B cell (primary cell): ENCODE results near the gene CFAP157. TPM values are rescaled to one million over a fixed set of nuclear protein-coding genes. Genes with fewer than 3 reads are reported as not detected.

Source experiments
- ATAC-seq: fragments of 200-7000 bp; cut with Tn5 transposase; one replicate; pipeline ENCODE4 v1.10.0; 2021; ENCODE audit warnings: low read depth, mild to moderate bottlenecking, moderate number of reproducible peaks, moderate library complexity
- CTCF ChIA-PET: fragments of 350-600 bp; sonication (Branson Sonifier 250); formaldehyde crosslinking; loops from one replicate; lab custom pipeline; 2021; ENCODE audit warnings: antibody characterized with exemption, inconsistent platforms; lab: Charles Lee
- POLR2A ChIA-PET: fragments of 350-600 bp; sonication (Branson Sonifier 250); formaldehyde crosslinking; loops from one replicate; lab custom pipeline; 2021; ENCODE audit warnings: antibody characterized with exemption; lab: Charles Lee
- DNase-seq: peaks from one replicate; pipeline ENCODE4 v3.0.0; 2013
- H2AFZ ChIP-seq: 2 replicates; pipeline ENCODE4 v1.6.1; 2012; ENCODE audit warnings: mild to moderate bottlenecking, low read depth, low read length; ENCODE audit not compliant: insufficient read depth, poor library complexity, severe bottlenecking
- H3K27ac ChIP-seq, 2 donors: 1 replicate in 1 of 2; 2 replicates in 1 of 2; pipeline ENCODE4 v1.5.1; 2012 to 2013; ENCODE audit warnings: low read length in 2 of 2, mild to moderate bottlenecking in 2 of 2, moderate library complexity in 1 of 2
- H3K27me3 ChIP-seq, 4 experiments: fragments of 200-600 bp in 1 of 4; sonication (generic) in 1 of 4; replicated peaks in 1 of 4; 1 replicate in 2 of 4; 2 replicates in 2 of 4; pipeline versions ENCODE4 v1.6.1 to v1.7.0; 2013 to 2016; ENCODE audit warnings: low read length in 3 of 4, mild to moderate bottlenecking in 2 of 4, mixed read lengths in 1 of 4, moderate library complexity in 1 of 4; ENCODE audit not compliant: insufficient read depth in 4 of 4, control insufficient read depth in 3 of 4; ENCODE audit errors: control extremely low read depth in 1 of 4
- H3K36me3 ChIP-seq, 2 experiments: replicated peaks in 1 of 2; 1 replicate in 1 of 2; 2 replicates in 1 of 2; pipeline versions ENCODE4 v1.6.1 to v1.7.1; 2013; ENCODE audit warnings: low read length in 1 of 2; ENCODE audit not compliant: insufficient read depth in 2 of 2, control insufficient read depth in 1 of 2; ENCODE audit errors: control extremely low read depth in 1 of 2, extremely low read depth in 1 of 2
- H3K4me1 ChIP-seq, 2 donors: fragments of 200-600 bp in 1 of 2; sonication (generic) in 1 of 2; 1 replicate in 1 of 2; 2 replicates in 1 of 2; pipeline versions ENCODE4 v1.5.1 to v1.6.1; 2013 to 2017; ENCODE audit warnings: low read length in 2 of 2; ENCODE audit not compliant: control insufficient read depth in 2 of 2, insufficient read depth in 2 of 2
- H3K4me2 ChIP-seq: replicated peaks from 2 replicates; pipeline ENCODE3; 2012; ENCODE audit warnings: mild to moderate bottlenecking, low read depth, low read length; ENCODE audit not compliant: poor library complexity, severe bottlenecking
- H3K4me3 ChIP-seq, 5 experiments: fragments of 200-600 bp in 1 of 5; sonication (generic) in 1 of 5; 1 replicate in 3 of 5; 2 replicates in 2 of 5; pipeline versions ENCODE4 v1.5.1 to v1.7.0; 2011 to 2016; ENCODE audit warnings: low read length in 4 of 5, mild to moderate bottlenecking in 4 of 5, low read depth in 2 of 5, control low read depth in 1 of 5, moderate library complexity in 1 of 5; ENCODE audit not compliant: insufficient read depth in 1 of 5; ENCODE audit errors: control extremely low read depth in 1 of 5, extremely low read depth in 1 of 5
- H3K79me2 ChIP-seq: fragments of 200-600 bp; sonication (generic); one replicate; pipeline ENCODE4 v1.6.0; 2016; ENCODE audit warnings: low read length; ENCODE audit not compliant: control insufficient read depth, insufficient read depth
- H3K9ac ChIP-seq: fragments of 200-600 bp; sonication (generic); 2 replicates; pipeline ENCODE4 v1.6.1; 2017; ENCODE audit warnings: mild to moderate bottlenecking, low read length, moderate library complexity
- H3K9me3 ChIP-seq, 3 donors: one replicate each; pipeline versions ENCODE4 v1.6.1 to v1.7.1; 2013; ENCODE audit warnings: low read length in 2 of 3; ENCODE audit not compliant: control insufficient read depth in 2 of 3, insufficient read depth in 1 of 3; ENCODE audit errors: control extremely low read depth in 1 of 3
- H4K20me1 ChIP-seq: 2 replicates; pipeline ENCODE4 v1.6.0; 2012; ENCODE audit warnings: mild to moderate bottlenecking, low read length; ENCODE audit not compliant: insufficient read depth, control insufficient read depth, poor library complexity, severe bottlenecking
- H3K27ac Mint-ChIP-seq: one replicate; pipeline ENCODE4 v1.8.0; 2021; ENCODE audit warnings: mixed read lengths
- H3K27me3 Mint-ChIP-seq: one replicate; pipeline ENCODE4 v1.8.0; 2021; ENCODE audit warnings: mixed read lengths
- H3K4me1 Mint-ChIP-seq: one replicate; pipeline ENCODE4 v1.8.0; 2021; ENCODE audit warnings: mixed read lengths
- H3K4me3 Mint-ChIP-seq: one replicate; pipeline ENCODE4 v1.8.0; 2021; ENCODE audit warnings: mixed read lengths
- H3K9me3 Mint-ChIP-seq: one replicate; pipeline ENCODE4 v1.8.0; 2022; ENCODE audit warnings: mixed read lengths; ENCODE audit not compliant: insufficient read depth
- EZH2 ChIP-seq: IDR thresholded peaks from 2 replicates; pipeline ENCODE4 v1.6.1; 2012; ENCODE audit warnings: borderline replicate concordance, low read depth, mild to moderate bottlenecking, moderate library complexity, low read length; ENCODE audit not compliant: insufficient read depth, poor library complexity, severe bottlenecking
- WGBS: methylation state at CpG from one replicate; pipeline ENCODE4 v1.1.5; 2013; ENCODE audit warnings: missing lambda C conversion rate; ENCODE audit not compliant: insufficient coverage; 5-methylcytosine and 5-hydroxymethylcytosine counted together
- intact Hi-C: fragments of 100-400 bp; cut with micrococcal nuclease; formaldehyde crosslinking; loops from one replicate; pipeline ENCODE4 v1.10.0; 2022
- polyA plus RNA-seq: library from polyadenylated mRNA; depleted of rRNA; stranded (reverse); fragments of >200 nt; gene quantifications from 2 replicates; pipeline ENCODE4 v1.2.3, GENCODE V29; 2012
- total RNA-seq, 2 donors: library from RNA; stranded (reverse); fragments of 120-200 nt in 1 of 2; gene quantifications; 1 replicate in 1 of 2; 2 replicates in 1 of 2; pipeline versions ENCODE4 v1.2.3 to v1.2.4, GENCODE V29; 2013 to 2022
- TF ChIP-seq, protein P1 (sequence below): fragments of 200-600 bp; IDR thresholded peaks from one replicate; pipeline ENCODE4 v1.8.0; 2022; ENCODE audit warnings: antibody characterized with exemption, mild to moderate bottlenecking

Gene CFAP157
- total and polyA plus RNA-seq, 2 donors (not counting 1 experiment from before 2014, with no cell fraction given) = 0.03 TPM; not detected in 1

DNA sequence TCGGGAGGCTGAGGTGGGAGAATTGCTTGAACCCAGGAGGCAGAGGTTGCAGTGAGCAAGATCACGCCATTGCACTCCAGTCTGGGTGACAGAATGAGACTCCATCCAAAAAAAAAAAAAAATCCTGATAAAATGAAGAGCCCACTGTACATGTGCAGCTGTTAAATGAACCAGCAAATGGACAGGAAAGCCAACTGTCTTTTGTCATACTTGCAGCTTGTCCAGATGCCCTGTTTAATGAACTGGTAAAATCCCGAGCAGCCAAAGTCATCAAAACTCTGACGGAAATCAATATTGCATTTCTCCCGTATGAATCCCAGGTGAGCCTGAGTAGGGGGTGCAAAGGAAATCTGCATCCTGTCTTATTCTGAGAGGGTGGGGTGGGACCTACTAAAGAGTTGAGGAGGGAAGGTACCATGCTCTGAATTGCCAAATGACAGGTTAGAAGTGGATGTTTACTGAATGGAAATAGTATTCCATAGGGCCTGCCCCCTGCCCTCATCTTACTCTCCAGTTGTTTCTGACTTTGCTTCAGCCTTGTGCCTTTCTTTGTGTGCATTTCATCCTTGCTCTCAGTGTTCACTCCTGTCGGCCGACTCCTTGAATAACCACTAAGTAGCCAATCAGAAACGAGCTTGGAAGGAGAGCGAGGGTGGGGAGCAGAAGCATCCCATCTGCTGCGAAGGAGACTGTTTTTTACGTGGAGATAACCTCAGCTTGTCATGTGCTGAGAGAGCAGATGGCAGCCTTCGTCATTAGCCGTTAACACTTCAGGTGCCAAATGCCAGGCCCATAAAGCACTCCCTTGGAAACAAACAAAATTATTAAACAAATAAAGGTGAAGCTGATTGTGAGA lies 45.7 kb upstream of the CFAP157 start:
- no peaks in the 10 kb centered on the region for H3K4me1 Mint-ChIP-seq

DNA sequence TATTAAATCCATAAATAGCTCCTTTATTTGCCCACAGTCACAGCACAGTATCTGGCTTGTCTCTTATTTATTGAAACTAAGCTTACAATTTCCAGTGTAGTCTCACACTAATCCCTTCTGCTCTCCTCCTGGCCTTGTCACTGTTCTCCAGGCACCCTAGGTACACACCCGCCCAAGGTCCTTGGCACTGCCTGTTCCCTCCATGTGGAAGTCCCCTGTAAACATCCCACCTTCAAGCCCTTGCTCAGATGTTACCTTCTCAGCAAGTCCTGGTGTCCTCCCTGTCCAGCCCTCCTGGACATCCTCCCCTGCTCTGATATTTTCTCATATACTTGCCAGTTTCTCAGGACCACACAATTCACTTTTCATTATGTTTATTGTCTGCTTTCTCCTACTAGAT lies 44.2 kb upstream of the CFAP157 start:
- WGBS = 89% methylated on average over 1 of the region's 1 CpG
- Histone ChIP-seq H3K27ac (no peak overlapping the region), H3K4me1 (no peaks in the 10 kb centered on the region), H3K27me3 (peaks cover 0 to 9% (median 0%) of the 10 kb centered on the region in 4 experiments), H3K36me3 (no peaks in the 10 kb centered on the region), H3K4me3 (no peak overlapping the region), H2AFZ (no peak overlapping the region), H3K9me3 (no peaks in the 10 kb centered on the region), H3K9ac (no peak overlapping the region), H3K79me2 (no peaks in the 10 kb centered on the region), H4K20me1 (no peaks in the 10 kb centered on the region), H3K4me2 (no peak overlapping the region)
- Mint-ChIP-seq H3K9me3 (no peaks in the 10 kb centered on the region), H3K27me3 (peaks cover 38% of the 10 kb centered on the region), H3K27ac (no peak overlapping the region), H3K4me1 (no peaks in the 10 kb centered on the region), H3K4me3 (no peak overlapping the region)
- intact Hi-C loops = no loop called here
- ATAC-seq (no peak), DNase-seq (no peak)
- ChIA-PET CTCF (no interaction called here), POLR2A (no interaction called here)
- TF ChIP-seq, protein P1, sequence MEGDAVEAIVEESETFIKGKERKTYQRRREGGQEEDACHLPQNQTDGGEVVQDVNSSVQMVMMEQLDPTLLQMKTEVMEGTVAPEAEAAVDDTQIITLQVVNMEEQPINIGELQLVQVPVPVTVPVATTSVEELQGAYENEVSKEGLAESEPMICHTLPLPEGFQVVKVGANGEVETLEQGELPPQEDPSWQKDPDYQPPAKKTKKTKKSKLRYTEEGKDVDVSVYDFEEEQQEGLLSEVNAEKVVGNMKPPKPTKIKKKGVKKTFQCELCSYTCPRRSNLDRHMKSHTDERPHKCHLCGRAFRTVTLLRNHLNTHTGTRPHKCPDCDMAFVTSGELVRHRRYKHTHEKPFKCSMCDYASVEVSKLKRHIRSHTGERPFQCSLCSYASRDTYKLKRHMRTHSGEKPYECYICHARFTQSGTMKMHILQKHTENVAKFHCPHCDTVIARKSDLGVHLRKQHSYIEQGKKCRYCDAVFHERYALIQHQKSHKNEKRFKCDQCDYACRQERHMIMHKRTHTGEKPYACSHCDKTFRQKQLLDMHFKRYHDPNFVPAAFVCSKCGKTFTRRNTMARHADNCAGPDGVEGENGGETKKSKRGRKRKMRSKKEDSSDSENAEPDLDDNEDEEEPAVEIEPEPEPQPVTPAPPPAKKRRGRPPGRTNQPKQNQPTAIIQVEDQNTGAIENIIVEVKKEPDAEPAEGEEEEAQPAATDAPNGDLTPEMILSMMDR = no peak
- no peak for TF ChIP-seq EZH2

More for the DNA sequence above, 45.7 kb upstream of the CFAP157 start:
- no peak overlapping the region for H2AFZ ChIP-seq
- no peak for TF ChIP-seq EZH2
- TF ChIP-seq, protein P1 = no peak
- no peaks in the 10 kb centered on the region for H3K79me2 ChIP-seq
- H3K27me3 ChIP-seq = peaks cover 0 to 9% (median 0%) of the 10 kb centered on the region in 4 experiments
- DNase-seq (no peak), ATAC-seq (no peak)
- no peaks in the 10 kb centered on the region for H3K9me3 Mint-ChIP-seq
- no peaks in the 10 kb centered on the region for H3K4me1 ChIP-seq
- H3K27ac Mint-ChIP-seq = no peak overlapping the region
- no peak overlapping the region for H3K27ac ChIP-seq
- peaks cover 40% of the 10 kb centered on the region for H3K27me3 Mint-ChIP-seq
- H3K4me2 ChIP-seq = no peak overlapping the region
- H3K36me3 ChIP-seq = no peaks in the 10 kb centered on the region
- H3K4me3 Mint-ChIP-seq = no peak overlapping the region
- 84% methylated on average over 9 of the region's 13 CpGs for WGBS
- CTCF ChIA-PET = interaction anchor here (0.7 kb wide), 1 partner anchor 142 kb away, joined by 4 read pairs; no protein-coding TSS in a partner anchor
- no peaks in the 10 kb centered on the region for H3K9me3 ChIP-seq
- H4K20me1 ChIP-seq = no peaks in the 10 kb centered on the region
- no peak overlapping the region for H3K4me3 ChIP-seq
- POLR2A ChIA-PET = no interaction called here
- no peak overlapping the region for H3K9ac ChIP-seq
- intact Hi-C loops = no loop called here
